Measurements from ENCODE around the gene CACNG4. TPM values are rescaled to one million over a fixed set of nuclear protein-coding genes. Genes with fewer than 3 reads are reported as not detected.

Gene CACNG4
- total RNA-seq, 2 experiments from 2014 or later: not detected

GRCh38 chr17:66988069-66988798 lies 23.7 kb downstream of the CACNG4 start:
- intact Hi-C loops (cut with DNase I, micrococcal nuclease): no loop called here
- Histone ChIP-seq H3K36me3 (ENCODE audit: insufficient read depth, low read length) (no peaks in the 10 kb centered on the region), H3K9me3 (ENCODE audit: control insufficient read depth in 1 of 2, insufficient read depth in 1 of 2, low read length in 2 of 2) (peaks cover 0 to 4% of the 10 kb centered on the region in 2 experiments), H3K27ac (ENCODE audit: low read depth in 1 of 2, low read length in 2 of 2) (no peak overlapping the region), H3K4me3 (ENCODE audit: low read length) (no peak overlapping the region), H3K4me1 (ENCODE audit: insufficient read depth, low read length) (no peaks in the 10 kb centered on the region), H3K27me3 (ENCODE audit: control insufficient read depth in 1 of 2, insufficient read depth in 2 of 2, low read length in 2 of 2) (peaks cover 4 to 30% of the 10 kb centered on the region in 2 experiments)
- no peak for ATAC-seq (ENCODE audit: poor library complexity)
- no peak overlapping the region for H3K4me3 Mint-ChIP-seq
- no peaks in the 10 kb centered on the region for H3K9me3 Mint-ChIP-seq
- POLR2A ChIA-PET: no interaction called here
- no peak for TF ChIP-seq CTCF (IDR thresholded peaks at IDR 0.05)
- H3K27ac Mint-ChIP-seq: no peak overlapping the region
- no peak for DNase-seq
- H3K4me1 Mint-ChIP-seq (ENCODE audit: low read depth): no peaks in the 10 kb centered on the region
- CTCF ChIA-PET: interaction anchor here (0.6 kb wide), 1 partner anchor 705 kb away, joined by 4 read pairs; no protein-coding TSS in a partner anchor
- H3K36me3 Mint-ChIP-seq (ENCODE audit: low read depth): no peaks in the 10 kb centered on the region
- H3K27me3 Mint-ChIP-seq: peaks cover 63% of the 10 kb centered on the region

GRCh38 chr17:66989076-66989475 lies 24.6 kb downstream of the CACNG4 start:
- H3K27me3 ChIP-seq (ENCODE audit: control insufficient read depth in 1 of 2, insufficient read depth in 2 of 2, low read length in 2 of 2): peaks cover 4 to 30% of the 10 kb centered on the region in 2 experiments
- no peaks in the 10 kb centered on the region for H3K9me3 Mint-ChIP-seq
- intact Hi-C loops (cut with DNase I, micrococcal nuclease): no loop called here
- ChIA-PET CTCF (interaction anchor here (0.6 kb wide), 1 partner anchor 706 kb away, joined by 4 read pairs; no protein-coding TSS in a partner anchor), POLR2A (no interaction called here)
- H3K4me1 ChIP-seq (ENCODE audit: insufficient read depth, low read length): no peaks in the 10 kb centered on the region
- H3K4me1 Mint-ChIP-seq (ENCODE audit: low read depth): no peaks in the 10 kb centered on the region
- no peak for TF ChIP-seq CTCF (IDR thresholded peaks at IDR 0.05)
- ATAC-seq (ENCODE audit: poor library complexity) (no peak), DNase-seq (no peak)
- H3K4me3 ChIP-seq (ENCODE audit: low read length): no peak overlapping the region
- no peaks in the 10 kb centered on the region for H3K36me3 ChIP-seq (ENCODE audit: insufficient read depth, low read length)
- H3K36me3 Mint-ChIP-seq (ENCODE audit: low read depth): no peaks in the 10 kb centered on the region
- no peak overlapping the region for H3K4me3 Mint-ChIP-seq
- peaks cover 57% of the 10 kb centered on the region for H3K27me3 Mint-ChIP-seq
- no peak overlapping the region for H3K27ac Mint-ChIP-seq
- no peak overlapping the region for H3K27ac ChIP-seq (ENCODE audit: low read depth in 1 of 2, low read length in 2 of 2)
- H3K9me3 ChIP-seq (ENCODE audit: control insufficient read depth in 1 of 2, insufficient read depth in 1 of 2, low read length in 2 of 2): peaks cover 0 to 4% of the 10 kb centered on the region in 2 experiments

- Histone ChIP-seq H3K36me3 (ENCODE audit: insufficient read depth, low read length) (no peaks in the 10 kb centered on the region), H3K4me3 (ENCODE audit: low read length) (no peak overlapping the region), H3K27me3 (ENCODE audit: control insufficient read depth in 1 of 2, insufficient read depth in 2 of 2, low read length in 2 of 2) (peaks cover 4 to 30% of the 10 kb centered on the region in 2 experiments), H3K27ac (ENCODE audit: low read depth in 1 of 2, low read length in 2 of 2) (no peak overlapping the region), H3K9me3 (ENCODE audit: control insufficient read depth in 1 of 2, insufficient read depth in 1 of 2, low read length in 2 of 2) (peaks cover 0 to 4% of the 10 kb centered on the region in 2 experiments), H3K4me1 (ENCODE audit: insufficient read depth, low read length) (no peaks in the 10 kb centered on the region)
- TF ChIP-seq CTCF (IDR thresholded peaks at IDR 0.05): no peak
- ChIA-PET POLR2A (no interaction called here), CTCF (no interaction called here)
- H3K27me3 Mint-ChIP-seq: peaks cover 57% of the 10 kb centered on the region
- H3K4me3 Mint-ChIP-seq: no peak overlapping the region
- DNase-seq (no peak), ATAC-seq (ENCODE audit: poor library complexity) (no peak)
- H3K9me3 Mint-ChIP-seq: no peaks in the 10 kb centered on the region
- no peaks in the 10 kb centered on the region for H3K4me1 Mint-ChIP-seq (ENCODE audit: low read depth)
- H3K36me3 Mint-ChIP-seq (ENCODE audit: low read depth): no peaks in the 10 kb centered on the region
- intact Hi-C loops (cut with DNase I, micrococcal nuclease): no loop called here
- H3K27ac Mint-ChIP-seq: no peak overlapping the region
Measured at GRCh38 chr17:66989579-66989978, 25.1 kb downstream of the CACNG4 start.
